Measurements from ENCODE around the gene ANXA6. TPM values are rescaled to one million over a fixed set of nuclear protein-coding genes. Genes with fewer than 3 reads are reported as not detected.

Gene ANXA6
- total and polyA plus RNA-seq, 9 of the 15 experiments (the other 6 are each of a cell fraction or from before 2014, with no cell fraction given) = 0.70 to 13.2 (median 8.3) TPM

- intact Hi-C loops (cut with micrococcal nuclease) = no loop called here
- ChIA-PET CTCF (ENCODE audit: low intra/inter-chr PET ratio) (no interaction called here), POLR2A (interaction anchor here (1.0 to 1.5 kb wide), 4 partner anchors 11 to 33 kb away, joined by 3 to 8 read pairs (median 3); partner anchors contain the start of gene TNIP1)
- H3K9me1 ChIP-seq (ENCODE audit: control insufficient read depth, insufficient read depth, low read length) = peaks cover 9% of the 10 kb centered on the region
- H3K4me3 ChIP-seq = no peak overlapping the region
- H3K79me2 ChIP-seq (ENCODE audit: control insufficient read depth, insufficient read depth, low read length) = peaks cover 67% of the 10 kb centered on the region
- peaks cover 30% of the 10 kb centered on the region for H3K36me3 ChIP-seq (ENCODE audit: control insufficient read depth, insufficient read depth, low read length)
- no peaks in the 10 kb centered on the region; a peak in 1 of 5 replicates for H3K27me3 ChIP-seq (ENCODE audit: control insufficient read depth in 2 of 2, insufficient read depth in 2 of 2, low read length in 2 of 2)
- ATAC-seq (no peak), DNase-seq (ENCODE audit: extremely low read depth in 1 of 4, low spot score in 3 of 4) (no peak), FAIRE-seq (no peak)
- no peak overlapping the region for H3K27ac ChIP-seq (ENCODE audit: extremely low read depth, low read depth, low read length)
- TF ChIP-seq GATAD2B (IDR thresholded peaks at IDR 0.05; ENCODE audit: borderline replicate concordance) (no peak), PRMT5 (CRISPR knock-in tag; IDR thresholded peaks at IDR 0.05) (no peak), HDAC8 (tag; IDR thresholded peaks at IDR 0.05) (no peak), ZNF668 (CRISPR knock-in tag; IDR thresholded peaks at IDR 0.05) (no peak), MCM2 (IDR thresholded peaks at IDR 0.05; ENCODE audit: low read depth) (no peak)
- TF ChIP-seq, protein P1, sequence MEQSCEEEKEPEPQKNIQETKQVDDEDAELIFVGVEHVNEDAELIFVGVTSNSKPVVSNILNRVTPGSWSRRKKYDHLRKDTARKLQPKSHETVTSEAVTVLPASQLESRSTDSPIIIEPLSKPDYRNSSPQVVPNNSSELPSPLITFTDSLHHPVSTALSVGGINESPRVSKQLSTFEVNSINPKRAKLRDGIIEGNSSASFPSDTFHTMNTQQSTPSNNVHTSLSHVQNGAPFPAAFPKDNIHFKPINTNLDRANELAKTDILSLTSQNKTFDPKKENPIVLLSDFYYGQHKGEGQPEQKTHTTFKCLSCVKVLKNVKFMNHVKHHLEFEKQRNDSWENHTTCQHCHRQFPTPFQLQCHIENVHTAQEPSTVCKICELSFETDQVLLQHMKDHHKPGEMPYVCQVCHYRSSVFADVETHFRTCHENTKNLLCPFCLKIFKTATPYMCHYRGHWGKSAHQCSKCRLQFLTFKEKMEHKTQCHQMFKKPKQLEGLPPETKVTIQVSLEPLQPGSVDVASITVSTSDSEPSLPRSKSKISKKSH (CRISPR knock-in tag; IDR thresholded peaks at IDR 0.05) = no peak
- H2AFZ ChIP-seq (ENCODE audit: low read depth, low read length) = no peak overlapping the region
- H3K9ac ChIP-seq (ENCODE audit: insufficient read depth in 1 of 2, low read depth in 2 of 2, low read length in 2 of 2) = no peak overlapping the region; a peak in 1 of 4 replicates
- H3K4me2 ChIP-seq (ENCODE audit: insufficient read depth, low read length) = no peak overlapping the region
- in situ Hi-C loops (cut with MboI) = no loop called here
- peaks cover 3 to 7% of the 10 kb centered on the region in 2 experiments; a peak in 2 of 5 replicates for H3K4me1 ChIP-seq (replicated peaks in 1 of 2; ENCODE audit: control insufficient read depth in 2 of 2, insufficient read depth in 2 of 2, low read length in 2 of 2)
- 78% methylated on average over 4 of the region's 4 CpGs for WGBS (ENCODE audit: insufficient coverage, low coverage, missing lambda C conversion rate)
- peaks cover 36% of the 10 kb centered on the region for H4K20me1 ChIP-seq (replicated peaks; ENCODE audit: control insufficient read depth, insufficient read depth, low read length)
- no peaks in the 10 kb centered on the region for H3K9me3 ChIP-seq (replicated peaks; ENCODE audit: control insufficient read depth, insufficient read depth, low read depth, low read length)
- no TSS peak for BruUV-seq (replicated peaks)
Observed at GRCh38 chr5:151071021-151071420, 86.6 kb downstream of the ANXA6 start.
